Type B pancreatic cell (in vitro differentiated cells): Measurements from ENCODE around the gene FAM228B. TPM values are rescaled to one million over a fixed set of nuclear protein-coding genes. Genes with fewer than 3 reads are reported as not detected.

Experiments
- DNase-seq: peaks from one replicate; pipeline ENCODE4 v3.0.0; 2021; ENCODE audit warnings: mixed read lengths; ENCODE audit not compliant: unreplicated experiment; ENCODE audit errors: extremely low spot score
- H3K27ac Mint-ChIP-seq: 2 replicates; pipeline ENCODE4 v1.8.0; 2021; ENCODE audit warnings: mild to moderate bottlenecking, mixed read lengths
- H3K27me3 Mint-ChIP-seq: 2 replicates; pipeline ENCODE4 v1.8.0; 2021; ENCODE audit warnings: mixed read lengths
- H3K36me3 Mint-ChIP-seq: 2 replicates; pipeline ENCODE4 v1.8.0; 2021; ENCODE audit warnings: mixed read lengths
- H3K4me1 Mint-ChIP-seq: one replicate; pipeline ENCODE4 v1.8.0; 2021; ENCODE audit warnings: mixed read lengths; ENCODE audit not compliant: unreplicated experiment
- H3K4me3 Mint-ChIP-seq: 2 replicates; pipeline ENCODE4 v1.8.0; 2021; ENCODE audit warnings: mild to moderate bottlenecking, mixed read lengths
- H3K9me3 Mint-ChIP-seq: 2 replicates; pipeline ENCODE4 v1.8.0; 2021; ENCODE audit warnings: mixed read lengths
- total RNA-seq: library from RNA; stranded (reverse); gene quantifications from 2 replicates; pipeline ENCODE4 v1.2.1, GENCODE V29; 2021; ENCODE audit warnings: low replicate concordance
- TF ChIP-seq, protein P1 (sequence below): fragments of 200-600 bp; sonication (generic); conservative IDR thresholded peaks from 2 replicates; pipeline ENCODE4 v1.5.0; 2021; ENCODE audit warnings: antibody characterized with exemption, mild to moderate bottlenecking

The FAM228B gene
- total RNA-seq, 1 donor from 2014 or later = 20.4 TPM

- DNase-seq = no peak
- H3K36me3 Mint-ChIP-seq = no peaks in the 10 kb centered on the region
- no peaks in the 10 kb centered on the region for H3K27me3 Mint-ChIP-seq
- H3K9me3 Mint-ChIP-seq = peaks cover under 1% of the 10 kb centered on the region
- no peak overlapping the region for H3K4me3 Mint-ChIP-seq
- H3K4me1 Mint-ChIP-seq = no peaks in the 10 kb centered on the region
- H3K27ac Mint-ChIP-seq = no peak overlapping the region
- TF ChIP-seq, protein P1, sequence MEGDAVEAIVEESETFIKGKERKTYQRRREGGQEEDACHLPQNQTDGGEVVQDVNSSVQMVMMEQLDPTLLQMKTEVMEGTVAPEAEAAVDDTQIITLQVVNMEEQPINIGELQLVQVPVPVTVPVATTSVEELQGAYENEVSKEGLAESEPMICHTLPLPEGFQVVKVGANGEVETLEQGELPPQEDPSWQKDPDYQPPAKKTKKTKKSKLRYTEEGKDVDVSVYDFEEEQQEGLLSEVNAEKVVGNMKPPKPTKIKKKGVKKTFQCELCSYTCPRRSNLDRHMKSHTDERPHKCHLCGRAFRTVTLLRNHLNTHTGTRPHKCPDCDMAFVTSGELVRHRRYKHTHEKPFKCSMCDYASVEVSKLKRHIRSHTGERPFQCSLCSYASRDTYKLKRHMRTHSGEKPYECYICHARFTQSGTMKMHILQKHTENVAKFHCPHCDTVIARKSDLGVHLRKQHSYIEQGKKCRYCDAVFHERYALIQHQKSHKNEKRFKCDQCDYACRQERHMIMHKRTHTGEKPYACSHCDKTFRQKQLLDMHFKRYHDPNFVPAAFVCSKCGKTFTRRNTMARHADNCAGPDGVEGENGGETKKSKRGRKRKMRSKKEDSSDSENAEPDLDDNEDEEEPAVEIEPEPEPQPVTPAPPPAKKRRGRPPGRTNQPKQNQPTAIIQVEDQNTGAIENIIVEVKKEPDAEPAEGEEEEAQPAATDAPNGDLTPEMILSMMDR = no peak
Measured at GRCh38 chr2:24181849-24182248, 58.6 kb downstream of the FAM228B start.

- Mint-ChIP-seq H3K27ac (no peak overlapping the region), H3K27me3 (no peaks in the 10 kb centered on the region), H3K4me1 (no peaks in the 10 kb centered on the region), H3K36me3 (no peaks in the 10 kb centered on the region), H3K9me3 (peaks cover 7% of the 10 kb centered on the region), H3K4me3 (no peak overlapping the region)
- DNase-seq = no peak
- TF ChIP-seq, protein P1 = no peak
Measured at GRCh38 chr2:24182507-24182906, 59.2 kb downstream of the FAM228B start.

DNA sequence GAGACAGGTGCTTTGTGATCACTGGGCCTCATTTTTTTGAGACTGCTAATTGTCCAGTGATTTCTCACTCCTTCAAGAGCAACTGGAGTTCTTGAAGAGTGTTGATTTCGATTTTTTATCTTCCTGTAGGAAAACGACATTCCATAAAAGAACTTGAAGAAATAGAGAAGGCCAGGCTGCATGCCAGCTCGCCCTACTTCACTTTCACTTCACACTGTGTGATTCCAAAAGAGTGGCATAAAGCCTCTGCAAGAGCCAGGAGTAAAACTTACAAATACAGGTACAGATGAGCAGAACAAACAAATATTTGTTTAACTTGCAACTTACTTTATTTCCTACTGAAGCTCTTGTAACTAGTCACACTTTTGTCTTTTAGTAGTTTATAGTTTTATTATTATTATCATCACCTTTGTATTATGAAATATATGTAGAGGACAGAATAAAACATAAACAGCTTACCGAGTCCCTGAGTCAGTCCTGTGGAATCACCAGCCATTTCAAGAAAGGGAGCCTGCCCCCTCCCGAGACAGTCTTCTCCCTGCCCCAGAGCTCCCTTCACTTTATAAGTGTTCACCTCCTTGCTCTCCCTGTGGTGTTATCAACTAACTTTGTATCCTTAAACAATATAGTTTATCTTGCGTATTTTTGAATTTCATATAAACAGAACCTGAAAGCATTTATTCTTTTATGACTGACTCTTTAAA, 60.2 kb downstream of the FAM228B start:
- no peak for DNase-seq
- no peaks in the 10 kb centered on the region for H3K4me1 Mint-ChIP-seq
- TF ChIP-seq, protein P1 = no peak
- H3K4me3 Mint-ChIP-seq = no peak overlapping the region
- H3K27ac Mint-ChIP-seq = no peak overlapping the region
- H3K27me3 Mint-ChIP-seq = no peaks in the 10 kb centered on the region
- H3K9me3 Mint-ChIP-seq = peaks cover 7% of the 10 kb centered on the region
- H3K36me3 Mint-ChIP-seq = no peaks in the 10 kb centered on the region

DNA sequence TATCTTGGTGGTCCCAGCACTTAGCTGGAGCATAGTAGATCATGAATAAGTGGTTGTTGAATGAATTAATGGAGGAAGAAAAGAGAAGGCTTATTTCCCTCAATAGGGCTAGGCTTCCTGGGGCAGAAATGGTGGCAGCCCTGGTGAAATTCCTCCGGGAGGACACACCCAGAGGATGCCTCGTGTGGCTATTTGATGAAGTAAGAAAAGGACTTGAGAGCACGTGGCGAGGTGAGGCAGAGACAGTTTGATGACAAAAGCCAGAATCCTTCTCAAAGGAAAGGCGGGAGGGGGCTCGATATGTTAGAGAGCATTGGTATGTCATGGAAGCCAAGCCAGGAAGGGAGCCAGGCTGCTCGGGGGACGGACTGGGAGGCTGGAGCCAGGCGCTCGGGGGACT, 66.3 kb downstream of the FAM228B start:
- H3K4me3 Mint-ChIP-seq = no peak overlapping the region
- H3K9me3 Mint-ChIP-seq = peaks cover 13% of the 10 kb centered on the region
- no peaks in the 10 kb centered on the region for H3K36me3 Mint-ChIP-seq
- TF ChIP-seq, protein P1 = no peak
- no peak for DNase-seq
- H3K27me3 Mint-ChIP-seq = no peaks in the 10 kb centered on the region
- peaks cover 6% of the 10 kb centered on the region for H3K4me1 Mint-ChIP-seq
- H3K27ac Mint-ChIP-seq = no peak overlapping the region

GRCh38 chr2:24190503-24190902, 67.2 kb downstream of the FAM228B start:
- DNase-seq = no peak
- Mint-ChIP-seq H3K27ac (no peak overlapping the region), H3K36me3 (no peaks in the 10 kb centered on the region), H3K4me1 (peaks cover 6% of the 10 kb centered on the region), H3K4me3 (no peak overlapping the region), H3K9me3 (peaks cover 13% of the 10 kb centered on the region), H3K27me3 (no peaks in the 10 kb centered on the region)
- TF ChIP-seq, protein P1 = no peak
